Measurements from ENCODE around the gene CBX2. TPM values are rescaled to one million over a fixed set of nuclear protein-coding genes. Genes with fewer than 3 reads are reported as not detected.
"Not testable (repeated sequence)": the region's sequence is repeated elsewhere in the genome, so short reads cannot be mapped to it uniquely, and the experiment has no call there.

CBX2 gene
- total RNA-seq, 1 experiment from 2014 or later: 28.3 TPM

DNA sequence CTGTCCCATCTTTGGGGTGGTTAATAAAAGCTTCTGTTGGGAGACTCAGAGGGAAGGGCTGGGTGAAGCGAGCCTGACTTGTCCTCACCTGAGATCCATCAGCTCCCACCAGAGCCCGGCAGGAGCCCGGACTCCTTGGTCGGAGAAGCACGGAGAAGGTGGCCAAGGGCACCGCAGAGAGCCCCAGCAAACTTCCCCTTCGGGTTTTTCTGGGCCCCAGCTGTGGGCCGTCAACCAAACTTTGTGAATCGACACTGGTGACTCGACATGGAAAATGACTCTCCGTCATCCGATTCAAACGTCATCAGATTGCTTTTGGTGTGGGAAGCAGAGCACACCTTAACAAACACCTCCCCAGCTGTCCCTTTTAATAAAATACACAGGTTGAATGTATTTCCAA lies 25.8 kb upstream of the CBX2 start (continued):
- TF ChIP-seq ZFX (IDR thresholded peaks at IDR 0.05): no peak

- TF ChIP-seq ATF3 (IDR thresholded peaks at IDR 0.05): no peak
- TF ChIP-seq ZBTB33 (IDR thresholded peaks at IDR 0.05; ENCODE audit: extremely low read depth, insufficient replicate concordance, low read length): no peak
- no peak for TF ChIP-seq RAD21 (IDR thresholded peaks at IDR 0.05; ENCODE audit: low read depth)
- TF ChIP-seq EGR1 (IDR thresholded peaks at IDR 0.05; ENCODE audit: low read depth): no peak
- TF ChIP-seq EZH2 (IDR thresholded peaks at IDR 0.05): no peak
- no peak for TF ChIP-seq ELF1 (IDR thresholded peaks at IDR 0.05; ENCODE audit: borderline replicate concordance, low read depth)
- TF ChIP-seq TCF7L2 (IDR thresholded peaks at IDR 0.05; ENCODE audit: borderline replicate concordance, extremely low read depth, insufficient read depth, insufficient read length): no peak
- no peak for TF ChIP-seq POLR2AphosphoS5 (IDR thresholded peaks at IDR 0.05; ENCODE audit: low read depth, low read length)
- no peak for TF ChIP-seq CBX3 (IDR thresholded peaks at IDR 0.05; ENCODE audit: low read depth)
- TF ChIP-seq, protein P1, sequence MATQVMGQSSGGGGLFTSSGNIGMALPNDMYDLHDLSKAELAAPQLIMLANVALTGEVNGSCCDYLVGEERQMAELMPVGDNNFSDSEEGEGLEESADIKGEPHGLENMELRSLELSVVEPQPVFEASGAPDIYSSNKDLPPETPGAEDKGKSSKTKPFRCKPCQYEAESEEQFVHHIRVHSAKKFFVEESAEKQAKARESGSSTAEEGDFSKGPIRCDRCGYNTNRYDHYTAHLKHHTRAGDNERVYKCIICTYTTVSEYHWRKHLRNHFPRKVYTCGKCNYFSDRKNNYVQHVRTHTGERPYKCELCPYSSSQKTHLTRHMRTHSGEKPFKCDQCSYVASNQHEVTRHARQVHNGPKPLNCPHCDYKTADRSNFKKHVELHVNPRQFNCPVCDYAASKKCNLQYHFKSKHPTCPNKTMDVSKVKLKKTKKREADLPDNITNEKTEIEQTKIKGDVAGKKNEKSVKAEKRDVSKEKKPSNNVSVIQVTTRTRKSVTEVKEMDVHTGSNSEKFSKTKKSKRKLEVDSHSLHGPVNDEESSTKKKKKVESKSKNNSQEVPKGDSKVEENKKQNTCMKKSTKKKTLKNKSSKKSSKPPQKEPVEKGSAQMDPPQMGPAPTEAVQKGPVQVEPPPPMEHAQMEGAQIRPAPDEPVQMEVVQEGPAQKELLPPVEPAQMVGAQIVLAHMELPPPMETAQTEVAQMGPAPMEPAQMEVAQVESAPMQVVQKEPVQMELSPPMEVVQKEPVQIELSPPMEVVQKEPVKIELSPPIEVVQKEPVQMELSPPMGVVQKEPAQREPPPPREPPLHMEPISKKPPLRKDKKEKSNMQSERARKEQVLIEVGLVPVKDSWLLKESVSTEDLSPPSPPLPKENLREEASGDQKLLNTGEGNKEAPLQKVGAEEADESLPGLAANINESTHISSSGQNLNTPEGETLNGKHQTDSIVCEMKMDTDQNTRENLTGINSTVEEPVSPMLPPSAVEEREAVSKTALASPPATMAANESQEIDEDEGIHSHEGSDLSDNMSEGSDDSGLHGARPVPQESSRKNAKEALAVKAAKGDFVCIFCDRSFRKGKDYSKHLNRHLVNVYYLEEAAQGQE (IDR thresholded peaks at IDR 0.05; ENCODE audit: low read depth): no peak
- no peak for TF ChIP-seq SRF (IDR thresholded peaks at IDR 0.05; ENCODE audit: low read depth)
- POLR2A ChIA-PET: no interaction called here
- intact Hi-C loops (cut with micrococcal nuclease): no loop called here
These were observed 23.6 kb upstream of the CBX2 start for GRCh38 chr17:79754370-79754769.

DNA sequence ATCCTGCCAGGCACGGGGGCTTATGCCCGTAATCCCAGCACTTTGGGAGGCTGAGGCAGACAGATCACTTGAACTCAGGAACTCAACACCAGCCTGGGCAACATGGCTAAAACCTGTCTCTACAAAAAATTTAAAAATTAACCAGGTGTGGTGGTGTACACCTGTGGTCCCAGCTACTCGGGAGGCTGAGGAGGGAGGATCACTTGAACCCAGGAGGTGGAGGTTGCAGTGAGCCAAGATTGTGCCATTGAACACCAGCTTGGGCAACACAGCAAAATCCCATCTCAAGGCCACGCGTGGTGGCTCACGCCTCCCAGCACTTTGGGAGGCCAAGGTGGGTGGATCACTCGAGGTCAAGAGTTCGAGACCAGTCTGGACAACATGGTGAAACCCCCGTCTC lies 23.0 kb upstream of the CBX2 start:
- H3K4me3 ChIP-seq (replicated peaks in 1 of 2; ENCODE audit: low read depth in 1 of 2, low read length in 2 of 2); H3K9ac ChIP-seq (ENCODE audit: low read length); H4K20me1 ChIP-seq (ENCODE audit: insufficient read depth); ATAC-seq; H2AFZ ChIP-seq (ENCODE audit: low read depth, low read length, poor library complexity, severe bottlenecking); POLR2A ChIA-PET; H3K4me2 ChIP-seq (ENCODE audit: low read length); H3K36me3 ChIP-seq (ENCODE audit: control insufficient read depth in 1 of 2, insufficient read depth in 2 of 2, low read length in 2 of 2); RAD21 ChIA-PET (ENCODE audit: low non-redundant PET in 1 of 2, low total read pairs in 2 of 2, uncharacterized antibody in 2 of 2, unreplicated experiment in 2 of 2); intact Hi-C loops (cut with micrococcal nuclease); H3K27me3 ChIP-seq (ENCODE audit: insufficient read depth, low read length); DNase-seq (ENCODE audit: low read depth, low spot score); H3K79me2 ChIP-seq (ENCODE audit: insufficient read depth, low read length); H3K9me2 ChIP-seq (ENCODE audit: insufficient read depth); H3K27ac ChIP-seq (ENCODE audit: low read depth, low read length); BruUV-seq (replicated peaks); H3K9me3 ChIP-seq (ENCODE audit: control insufficient read depth in 1 of 2, insufficient read depth in 1 of 2, low read depth in 1 of 2, low read length in 2 of 2); H3K4me1 ChIP-seq (ENCODE audit: control insufficient read depth in 1 of 2, insufficient read depth in 2 of 2, low read length in 2 of 2): not testable (repeated sequence)
- CTCF ChIA-PET: interaction anchor here (1.1 kb wide), 1 partner anchor 13 kb away, joined by 4 read pairs; no protein-coding TSS in a partner anchor

More at GRCh38 chr17:79754370-79754769, 23.6 kb upstream of the CBX2 start:
- no peaks in the 10 kb centered on the region for H3K36me3 ChIP-seq (ENCODE audit: control insufficient read depth in 1 of 2, insufficient read depth in 2 of 2, low read length in 2 of 2)
- no peak overlapping the region for H3K27ac ChIP-seq (ENCODE audit: low read depth, low read length)
- no peaks in the 10 kb centered on the region for H3K27me3 ChIP-seq (ENCODE audit: insufficient read depth, low read length)
- H3K4me1 ChIP-seq (ENCODE audit: control insufficient read depth in 1 of 2, insufficient read depth in 2 of 2, low read length in 2 of 2): peaks cover 5 to 14% of the 10 kb centered on the region in 2 experiments; a peak in 3 of 4 replicates
- ATAC-seq (no peak), DNase-seq (ENCODE audit: low read depth, low spot score) (no peak)
- no peak overlapping the region for H3K4me2 ChIP-seq (ENCODE audit: low read length)
- no peaks in the 10 kb centered on the region for H3K79me2 ChIP-seq (ENCODE audit: insufficient read depth, low read length)
- no peak overlapping the region for H3K4me3 ChIP-seq (replicated peaks in 1 of 2; ENCODE audit: low read depth in 1 of 2, low read length in 2 of 2)
- H3K9ac ChIP-seq (ENCODE audit: low read length): no peak overlapping the region
- no peaks in the 10 kb centered on the region for H3K9me2 ChIP-seq (ENCODE audit: insufficient read depth)
- H4K20me1 ChIP-seq (ENCODE audit: insufficient read depth): no peaks in the 10 kb centered on the region
- no peak overlapping the region for H2AFZ ChIP-seq (ENCODE audit: low read depth, low read length, poor library complexity, severe bottlenecking)
- no peaks in the 10 kb centered on the region for H3K9me3 ChIP-seq (ENCODE audit: control insufficient read depth in 1 of 2, insufficient read depth in 1 of 2, low read depth in 1 of 2, low read length in 2 of 2)
- RAD21 ChIA-PET (ENCODE audit: low non-redundant PET in 1 of 2, low total read pairs in 2 of 2, uncharacterized antibody in 2 of 2, unreplicated experiment in 2 of 2): no interaction called here
- no TSS peak for BruUV-seq (replicated peaks)
- CTCF ChIA-PET: interaction anchor here (1.1 kb wide), 1 partner anchor 13 kb away, joined by 4 read pairs; no protein-coding TSS in a partner anchor
